GM19452 (cell line): Measurements from ENCODE around the gene TNFRSF19.
"Not testable (repeated sequence)": the region's sequence is repeated elsewhere in the genome, so short reads cannot be mapped to it uniquely, and the experiment has no call there.

ENCODE experiments used
- ATAC-seq: cut with Tn5 transposase; IDR thresholded peaks from one replicate; pipeline ENCODE4 v1.9.1; 2021; ENCODE audit not compliant: unreplicated experiment

Gene TNFRSF19

DNA sequence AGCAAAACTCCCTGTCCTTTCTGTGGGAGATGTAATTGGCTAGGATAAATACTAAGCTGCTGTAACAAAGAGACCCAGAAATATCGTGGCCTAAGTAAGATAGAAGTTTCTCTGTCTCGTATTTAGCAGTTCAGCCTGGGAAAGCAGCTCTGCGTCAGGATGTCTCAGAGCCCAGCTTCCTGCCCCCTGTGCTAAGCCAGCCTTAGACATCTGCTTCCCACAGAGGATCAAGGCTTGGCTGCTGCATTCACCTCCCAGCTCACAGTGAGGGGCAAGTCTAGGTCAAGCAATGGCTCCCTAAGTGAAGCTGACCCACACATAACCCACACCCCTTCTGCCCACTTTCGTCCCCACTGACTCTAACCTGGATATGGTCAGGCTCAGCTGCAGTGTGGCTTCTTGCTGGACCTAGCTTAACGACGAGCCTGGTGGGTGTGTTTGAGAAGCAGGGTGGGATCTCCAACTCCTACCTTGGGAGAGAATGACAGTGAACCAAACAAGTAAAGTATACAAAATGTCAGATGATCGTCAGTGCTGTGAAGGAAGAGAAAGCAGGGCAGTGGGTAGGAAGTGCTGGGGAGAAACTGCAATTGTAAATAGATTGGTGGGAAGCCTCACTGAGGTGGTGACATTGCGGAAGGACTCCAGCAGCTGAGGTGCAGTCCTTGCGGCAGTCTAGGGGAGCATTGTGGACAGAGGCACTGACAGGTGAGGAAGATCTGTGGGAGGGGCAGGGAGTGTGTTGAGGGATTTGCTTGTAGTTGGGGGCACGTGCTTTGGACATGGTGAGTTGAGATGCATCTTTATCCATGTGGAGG is 82.9 kb downstream of the TNFRSF19 start:
- ATAC-seq: no peak

DNA sequence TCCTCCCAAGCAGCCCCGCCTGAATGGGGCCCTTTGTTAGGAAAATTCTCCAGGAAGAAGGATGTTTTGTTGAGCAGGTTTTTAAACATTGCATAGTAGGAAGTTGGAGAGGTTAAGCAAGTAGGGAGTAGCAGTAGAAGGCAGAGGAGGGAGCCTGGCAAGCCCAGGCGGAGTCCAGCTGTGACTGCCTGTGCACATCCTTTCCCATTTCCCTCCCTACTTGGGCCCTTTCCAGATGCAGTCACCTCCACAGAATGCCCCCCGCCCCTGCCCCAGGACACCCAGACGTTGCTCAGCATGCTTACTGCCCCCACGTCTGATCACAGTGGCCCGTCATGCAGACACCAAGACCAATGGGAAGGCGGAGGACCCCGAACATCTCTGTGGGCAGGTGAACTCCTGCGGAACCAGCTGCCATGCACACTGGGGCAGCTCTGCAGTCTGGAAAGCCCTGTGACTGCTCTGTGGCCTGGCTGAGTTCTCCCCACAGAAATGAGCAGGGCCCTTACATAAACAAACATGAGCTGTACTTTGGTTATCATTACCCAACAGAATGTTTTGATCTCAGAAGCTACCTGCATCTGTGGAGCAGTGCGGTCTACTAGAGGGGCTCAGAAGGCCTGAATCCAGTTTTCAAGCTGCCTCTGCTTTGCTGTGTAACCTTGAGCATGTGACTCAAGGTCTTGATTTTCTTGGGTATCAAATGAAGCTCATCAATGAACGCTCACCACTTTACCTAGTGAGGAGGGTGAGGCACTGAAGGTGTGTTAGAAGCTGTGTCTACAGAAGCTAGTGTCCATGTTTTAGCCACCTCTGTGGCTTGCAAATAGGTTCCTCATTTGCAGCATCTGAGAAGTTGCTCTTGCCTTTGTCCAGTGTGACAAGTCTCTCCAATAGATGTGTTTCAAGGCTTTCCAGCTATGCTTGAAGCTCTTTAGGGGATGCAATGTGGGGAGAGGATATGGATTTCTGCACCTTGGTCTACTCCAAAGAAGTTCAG is 84.2 kb downstream of the TNFRSF19 start:
- no peak for ATAC-seq

- ATAC-seq: no peak
These were observed 85.1 kb downstream of the TNFRSF19 start for GRCh38 chr13:23655321-23655720.

- ATAC-seq: no peak
These were observed 86.6 kb downstream of the TNFRSF19 start for GRCh38 chr13:23656637-23657371.

- no peak for ATAC-seq
These were observed 88.8 kb downstream of the TNFRSF19 start for GRCh38 chr13:23658929-23659541.

DNA sequence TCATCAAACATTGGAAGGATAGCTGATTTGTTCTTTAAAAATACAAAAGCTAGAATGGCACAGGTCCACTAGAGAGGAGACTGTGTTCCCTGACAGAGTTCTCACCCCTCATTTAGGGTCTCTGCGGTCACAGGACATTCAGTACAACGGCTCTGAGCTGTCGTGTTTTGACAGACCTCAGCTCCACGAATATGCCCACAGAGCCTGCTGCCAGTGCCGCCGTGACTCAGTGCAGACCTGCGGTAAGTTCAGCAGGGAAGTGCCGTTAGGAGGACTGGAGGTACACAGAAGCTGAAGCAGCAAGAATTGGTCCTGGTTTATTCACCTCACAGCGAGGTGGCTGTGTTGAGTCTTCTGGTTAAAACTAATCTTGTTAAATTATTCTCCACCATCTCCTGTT is 90.0 kb downstream of the TNFRSF19 start:
- no peak for ATAC-seq

DNA sequence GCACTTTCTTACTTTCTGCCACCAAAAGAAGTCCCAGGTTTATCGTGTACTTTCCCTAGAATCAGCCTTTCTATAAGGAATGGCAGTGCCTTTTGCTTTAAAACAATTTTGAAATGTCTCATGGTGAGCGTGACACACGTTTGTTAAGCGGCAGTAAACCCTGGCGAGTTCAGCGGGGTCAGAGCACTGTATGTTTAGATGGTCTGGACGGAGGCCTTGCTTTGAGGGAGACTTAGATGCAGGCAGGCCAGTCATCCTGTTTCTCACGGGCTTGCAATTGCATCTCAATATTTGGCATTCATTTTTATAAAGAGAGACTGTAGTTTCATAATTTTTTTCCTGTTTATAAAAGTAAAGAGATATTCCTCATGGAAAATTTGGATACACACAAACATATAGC is 96.4 kb downstream of the TNFRSF19 start:
- no peak for ATAC-seq

- ATAC-seq: no peak
These were observed 97.5 kb downstream of the TNFRSF19 start for GRCh38 chr13:23667750-23668149.

- ATAC-seq: no peak
These were observed 98.3 kb downstream of the TNFRSF19 start for GRCh38 chr13:23668562-23668961.

- no peak for ATAC-seq
These were observed 100.6 kb downstream of the TNFRSF19 start for GRCh38 chr13:23670793-23671192.

DNA sequence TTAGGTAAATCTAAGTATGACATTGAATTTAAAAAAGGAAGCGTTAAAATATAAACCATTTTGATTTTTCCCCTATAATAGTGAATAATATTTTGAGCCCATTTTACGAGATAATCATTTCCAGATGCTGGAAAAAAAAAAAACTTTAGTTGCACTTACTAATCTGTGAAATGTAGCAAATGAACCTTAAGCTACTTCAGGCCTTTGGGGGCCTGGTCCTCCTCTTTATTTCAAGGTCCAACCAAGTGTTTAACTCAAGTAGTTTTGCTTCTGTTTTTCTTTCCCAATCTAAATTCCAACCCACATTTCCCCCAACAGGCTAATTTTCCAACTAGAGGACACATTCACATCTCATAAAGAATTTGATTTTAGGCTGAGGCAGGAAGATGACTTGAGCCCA is 101.2 kb downstream of the TNFRSF19 start:
- ATAC-seq: no peak

DNA sequence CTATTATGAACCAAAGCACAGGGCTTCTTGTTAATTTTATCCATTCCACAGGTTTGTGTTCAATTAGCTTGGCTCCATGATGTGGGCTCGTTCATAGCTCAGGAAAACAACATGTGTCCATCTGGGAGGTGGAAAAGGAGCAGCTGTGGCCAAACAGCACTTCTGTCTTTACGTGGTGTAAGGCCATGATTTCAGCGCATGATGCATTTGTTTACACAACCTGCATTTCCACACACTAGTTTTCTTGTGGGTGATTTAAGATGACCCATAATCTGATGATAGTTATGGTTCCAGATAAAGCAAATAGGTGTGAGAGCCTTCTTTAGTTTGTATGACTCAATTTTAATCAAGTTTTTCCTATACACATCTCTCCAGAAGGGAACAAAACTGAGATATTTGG is 101.7 kb downstream of the TNFRSF19 start:
- ATAC-seq: no peak

DNA sequence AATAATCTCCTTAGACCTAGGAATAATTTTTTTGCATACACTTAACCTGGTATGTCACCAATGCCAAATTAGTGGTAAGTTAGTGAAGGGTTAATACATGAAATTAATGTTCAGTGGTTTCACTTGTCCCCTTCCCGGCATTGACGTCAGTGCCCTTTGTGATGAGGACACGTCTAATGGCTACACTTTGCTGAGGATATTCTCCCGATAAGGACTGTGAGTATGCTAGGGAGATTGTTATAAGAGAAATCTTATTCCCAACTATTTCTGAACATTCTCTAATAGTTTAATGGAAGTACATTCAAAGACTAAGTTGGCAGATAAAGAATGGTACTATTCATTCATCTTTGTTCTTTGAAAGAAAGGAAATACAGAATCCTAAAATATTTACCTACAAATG is 102.4 kb downstream of the TNFRSF19 start:
- no peak for ATAC-seq

- no peak for ATAC-seq
These were observed 103.1 kb downstream of the TNFRSF19 start for GRCh38 chr13:23673354-23673753.

DNA sequence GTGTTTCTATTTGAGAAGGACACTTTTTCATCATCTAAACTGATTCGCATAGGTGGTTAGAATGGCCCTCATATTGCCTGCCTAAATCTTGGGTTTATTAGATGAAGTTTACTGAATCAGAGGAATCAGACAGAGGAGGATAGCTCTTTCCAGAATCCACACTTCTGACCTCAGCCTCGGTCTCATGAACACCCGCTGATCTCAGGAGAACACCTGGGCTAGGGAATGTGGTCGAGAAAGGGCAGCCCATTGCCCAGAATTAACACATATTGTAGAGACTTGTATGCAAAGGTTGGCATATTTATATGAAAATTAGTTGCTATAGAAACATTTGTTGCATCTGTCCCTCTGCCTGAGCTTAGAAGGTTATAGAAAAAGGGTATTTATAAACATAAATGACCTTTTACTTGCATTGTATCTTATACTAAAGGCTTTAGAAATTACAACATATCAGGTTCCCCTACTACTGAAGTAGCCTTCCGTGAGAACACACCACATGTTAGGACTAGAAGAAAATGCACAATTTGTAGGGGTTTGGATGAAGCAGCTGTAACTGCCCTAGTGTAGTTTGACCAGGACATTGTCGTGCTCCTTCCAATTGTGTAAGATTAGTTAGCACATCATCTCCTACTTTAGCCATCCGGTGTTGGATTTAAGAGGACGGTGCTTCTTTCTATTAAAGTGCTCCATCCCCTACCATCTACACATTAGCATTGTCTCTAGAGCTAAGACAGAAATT is 103.8 kb downstream of the TNFRSF19 start:
- no peak for ATAC-seq

GRCh38 chr13:23674795-23675640 is 104.8 kb downstream of the TNFRSF19 start:
- no peak for ATAC-seq

DNA sequence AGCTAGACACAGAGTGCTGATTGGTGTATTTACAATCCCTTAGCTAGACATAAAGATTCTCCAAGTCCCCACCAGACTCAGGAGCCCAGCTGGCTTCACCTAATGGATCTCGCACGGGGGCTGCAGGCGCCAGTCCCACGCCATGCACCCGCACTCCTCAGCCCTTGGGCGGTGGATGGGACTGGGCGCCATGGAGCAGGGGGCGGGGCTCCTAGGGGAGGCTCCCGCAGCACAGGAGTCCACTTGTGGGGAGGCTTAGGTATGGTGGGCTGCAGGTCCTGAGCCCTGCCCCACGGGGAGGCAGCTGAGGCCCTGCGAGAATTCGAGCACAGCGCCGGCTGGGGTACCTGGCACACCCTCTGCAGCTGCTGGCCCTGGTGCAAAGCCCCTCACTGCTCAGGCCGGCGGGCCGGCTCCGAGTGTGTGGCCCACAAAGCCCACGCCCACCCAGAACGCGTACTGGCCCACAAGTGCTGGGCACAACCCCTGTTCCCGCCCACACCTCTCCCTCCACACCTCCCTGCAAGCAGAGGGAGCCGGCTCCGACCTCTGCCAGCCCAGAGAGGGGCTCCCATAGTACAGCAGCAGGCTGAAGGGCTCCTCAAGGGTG is 107.6 kb downstream of the TNFRSF19 start:
- not testable (repeated sequence) for ATAC-seq

GRCh38 chr13:23678795-23679194 is 108.6 kb downstream of the TNFRSF19 start:
- no peak for ATAC-seq

GRCh38 chr13:23679220-23679619 is 109.0 kb downstream of the TNFRSF19 start:
- ATAC-seq: no peak
